SK-MEL-5 (cell line): ENCODE data around the gene WAPL. TPM values are rescaled to one million over a fixed set of nuclear protein-coding genes. Genes with fewer than 3 reads are reported as not detected.
"Not testable (repeated sequence)": the region's sequence is repeated elsewhere in the genome, so short reads cannot be mapped to it uniquely, and the experiment has no call there.

ENCODE experiments used
- DNase-seq: peaks from one replicate; pipeline ENCODE4 v3.0.0-alpha.2; 2016; ENCODE audit warnings: low read depth, low spot score
- in situ Hi-C: cut with HindIII; loops from 2 replicates; pipeline ENCODE4 v1.10.0; 2016; ENCODE audit warnings: low sequenced_read_pairs, high pct_unique_total_duplicates, low pct_unique_long_range_greater_than_20kb
- total RNA-seq: library from RNA; depleted of rRNA; stranded (reverse); fragments of >200 nt; shearing (Covaris generic); gene quantifications from 2 replicates; pipeline ENCODE4 v1.2.3, GENCODE V29; 2014

Gene WAPL
- total RNA-seq, 1 experiment from 2014 or later, result 24.5 TPM

- DNase-seq, in situ Hi-C loops: not testable (repeated sequence)
These were observed 7.1 kb upstream of the WAPL start for GRCh38 chr10:86528736-86529135.

GRCh38 chr10:86526606-86527005 lies 5.0 kb upstream of the WAPL start:
- in situ Hi-C loops, result no loop called here
- DNase-seq, result no peak

GRCh38 chr10:86525713-86526112 lies 4.1 kb upstream of the WAPL start:
- DNase-seq, in situ Hi-C loops: not testable (repeated sequence)

- no peak for DNase-seq
- in situ Hi-C loops, result no loop called here
These were observed 2.8 kb upstream of the WAPL start for GRCh38 chr10:86524225-86524962.

- in situ Hi-C loops, result no loop called here
These were observed 1.8 kb upstream of the WAPL start for GRCh38 chr10:86523348-86523747.

GRCh38 chr10:86522510-86522855 lies 891 bp upstream of the WAPL start:
- in situ Hi-C loops, result no loop called here
- no peak for DNase-seq

More at GRCh38 chr10:86523348-86523747, 1.8 kb upstream of the WAPL start:
- peak; percentile 14 for DNase-seq

- peak; percentile 50 for DNase-seq
- in situ Hi-C loops, result no loop called here
These were observed 518 bp downstream of the WAPL start for GRCh38 chr10:86520871-86521677.

- no peak for DNase-seq
- in situ Hi-C loops, result no loop called here
These were observed 2.8 kb downstream of the WAPL start for GRCh38 chr10:86518781-86519180.

- no peak for DNase-seq
- in situ Hi-C loops, result no loop called here
These were observed 9.5 kb downstream of the WAPL start for GRCh38 chr10:86512137-86512536.

GRCh38 chr10:86511027-86511865 lies 10.3 kb downstream of the WAPL start:
- no peak for DNase-seq
- in situ Hi-C loops, result no loop called here

GRCh38 chr10:86509145-86509544 lies 12.4 kb downstream of the WAPL start:
- in situ Hi-C loops, result no loop called here
- no peak for DNase-seq

- DNase-seq, result no peak
- in situ Hi-C loops, result no loop called here
These were observed 13.4 kb downstream of the WAPL start for GRCh38 chr10:86508217-86508616.

GRCh38 chr10:86506499-86506898 lies 15.1 kb downstream of the WAPL start:
- in situ Hi-C loops, result no loop called here
- no peak for DNase-seq

GRCh38 chr10:86506062-86506461 lies 15.5 kb downstream of the WAPL start:
- DNase-seq, result no peak
- in situ Hi-C loops, result no loop called here

GRCh38 chr10:86504510-86504909 lies 17.1 kb downstream of the WAPL start:
- in situ Hi-C loops, result no loop called here
- no peak for DNase-seq

GRCh38 chr10:86500846-86501245 lies 20.7 kb downstream of the WAPL start:
- no peak for DNase-seq
- in situ Hi-C loops, result no loop called here

GRCh38 chr10:86498598-86498997 lies 23.0 kb downstream of the WAPL start:
- in situ Hi-C loops, result no loop called here
- no peak for DNase-seq

- in situ Hi-C loops, result no loop called here
- DNase-seq, result no peak
These were observed 24.0 kb downstream of the WAPL start for GRCh38 chr10:86497621-86498020.
